NCI-H2029 treated with DMSO at 0.1 percent for 48 hours (cell line): ENCODE results near the gene TMEM33.

Experiments used
- DNase-seq: peaks from one replicate; lab custom pipeline; 2025; lab: John Stamatoyannopoulos, UW

TMEM33 gene

GRCh38 chr4:41998019-41998418 is 62.8 kb downstream of the TMEM33 start:
- no peak for DNase-seq

- no peak for DNase-seq
These were observed 64.1 kb downstream of the TMEM33 start for GRCh38 chr4:41999321-41999720.

GRCh38 chr4:42008011-42008786 is 73.0 kb downstream of the TMEM33 start:
- DNase-seq, result no peak
